HG03520 (cell line): Measurements from ENCODE around the gene PDE9A.

Experiments used
- ATAC-seq: cut with Tn5 transposase; IDR thresholded peaks from one replicate; pipeline ENCODE4 v1.9.1; 2021; ENCODE audit warnings: mild to moderate bottlenecking, moderate library complexity; ENCODE audit not compliant: unreplicated experiment

Gene PDE9A

GRCh38 chr21:42684109-42684916 lies 30.9 kb downstream of the PDE9A start:
- no peak for ATAC-seq

GRCh38 chr21:42685036-42685435 lies 31.6 kb downstream of the PDE9A start:
- no peak for ATAC-seq

- no peak for ATAC-seq
Observed at GRCh38 chr21:42685954-42686500, 32.6 kb downstream of the PDE9A start.

GRCh38 chr21:42687796-42688195 lies 34.4 kb downstream of the PDE9A start:
- ATAC-seq, result no peak

- ATAC-seq, result no peak
Observed at GRCh38 chr21:42688226-42688840, 34.9 kb downstream of the PDE9A start.

- no peak for ATAC-seq
Observed at GRCh38 chr21:42688841-42689371, 35.5 kb downstream of the PDE9A start.

GRCh38 chr21:42690586-42690985 lies 37.2 kb downstream of the PDE9A start:
- ATAC-seq, result no peak

- ATAC-seq, result no peak
Observed at GRCh38 chr21:42691901-42692559, 38.6 kb downstream of the PDE9A start.

GRCh38 chr21:42692688-42693087 lies 39.3 kb downstream of the PDE9A start:
- ATAC-seq, result no peak

GRCh38 chr21:42694751-42695696 lies 41.6 kb downstream of the PDE9A start:
- no peak for ATAC-seq

GRCh38 chr21:42695697-42696380 lies 42.4 kb downstream of the PDE9A start:
- ATAC-seq, result no peak

- no peak for ATAC-seq
Observed at GRCh38 chr21:42696501-42697040, 43.1 kb downstream of the PDE9A start.

- ATAC-seq, result no peak
Observed at GRCh38 chr21:42698733-42699132, 45.3 kb downstream of the PDE9A start.

- no peak for ATAC-seq
Observed at GRCh38 chr21:42699196-42699595, 45.8 kb downstream of the PDE9A start.

- no peak for ATAC-seq
Observed at GRCh38 chr21:42701706-42702456, 48.5 kb downstream of the PDE9A start.

GRCh38 chr21:42702720-42703119 lies 49.3 kb downstream of the PDE9A start:
- no peak for ATAC-seq

GRCh38 chr21:42703136-42703908 lies 49.9 kb downstream of the PDE9A start:
- no peak for ATAC-seq

- no peak for ATAC-seq
Observed at GRCh38 chr21:42703965-42704364, 50.5 kb downstream of the PDE9A start.
